HG03457 (cell line): ENCODE measurements around the gene PXDN.
"Not testable (repeated sequence)": the region's sequence is repeated elsewhere in the genome, so short reads cannot be mapped to it uniquely, and the experiment has no call there.

Experiments used
- ATAC-seq: cut with Tn5 transposase; IDR thresholded peaks from one replicate; pipeline ENCODE4 v1.9.1; 2021; ENCODE audit warnings: moderate number of reproducible peaks; ENCODE audit not compliant: unreplicated experiment

Gene PXDN

DNA sequence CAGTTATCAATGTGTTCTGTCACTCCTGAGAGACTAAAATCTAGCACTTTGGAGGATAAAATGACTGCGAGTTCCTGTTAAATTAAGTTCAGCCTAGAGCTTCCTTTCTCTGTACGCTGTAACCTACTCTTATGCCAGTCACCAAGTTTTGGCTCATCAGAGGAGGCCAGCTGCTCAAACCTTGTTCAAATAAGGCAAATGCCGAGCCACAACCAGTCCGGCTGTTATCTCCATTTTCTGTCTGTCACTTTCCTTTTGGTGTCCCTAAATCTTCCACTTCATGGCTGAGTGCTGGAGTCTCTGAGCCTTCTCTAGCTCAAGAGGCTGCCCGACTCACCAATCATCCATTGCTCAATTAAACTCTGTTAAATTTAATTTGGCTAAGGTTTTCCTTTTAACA lies 33.5 kb upstream of the PXDN start:
- no peak for ATAC-seq

DNA sequence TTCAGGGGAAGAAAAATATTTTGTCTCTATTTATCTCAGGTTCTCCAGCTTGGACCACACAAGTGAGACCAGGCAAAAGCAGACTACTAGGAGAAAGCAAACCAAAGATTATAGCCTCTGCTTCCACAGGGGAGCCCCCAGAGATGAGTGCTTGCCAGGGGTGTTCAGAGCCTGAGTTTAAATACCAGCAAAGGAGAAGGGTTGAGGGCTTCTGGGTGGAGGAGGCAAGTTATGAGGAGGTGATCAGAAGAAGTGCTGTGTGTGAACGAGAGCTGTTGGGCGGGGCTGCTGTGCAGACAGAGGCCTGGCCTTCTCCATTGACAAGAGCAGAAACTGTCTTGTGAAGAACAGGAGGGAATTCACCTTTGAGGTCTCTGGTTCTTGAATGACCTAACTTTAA lies 32.8 kb upstream of the PXDN start:
- ATAC-seq, result no peak

DNA sequence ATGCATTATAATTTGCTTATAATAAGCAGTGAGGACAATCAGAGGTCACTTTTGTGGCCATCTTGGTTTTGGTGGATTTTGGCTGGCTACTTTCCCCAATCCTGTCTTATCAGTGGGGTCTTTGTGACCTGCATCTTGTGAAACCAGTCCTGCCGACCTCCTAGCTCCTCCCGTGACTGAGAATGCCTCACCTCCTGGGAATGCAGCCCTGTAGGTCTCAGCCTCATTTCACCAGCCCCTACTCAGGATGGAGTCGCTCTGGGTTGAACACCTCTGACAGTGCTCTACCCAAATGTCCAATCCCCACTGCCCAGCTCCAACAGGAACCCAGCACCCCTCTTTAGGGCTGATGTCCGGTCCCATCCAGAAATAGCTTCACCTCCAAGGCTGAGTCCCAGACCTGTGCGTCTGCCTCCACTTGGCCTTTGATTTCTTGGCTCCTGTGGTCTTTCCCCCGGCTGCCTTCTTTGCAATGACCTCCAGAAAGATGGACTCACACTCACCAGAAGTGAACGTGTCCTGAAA lies 31.3 kb upstream of the PXDN start:
- ATAC-seq, result no peak

DNA sequence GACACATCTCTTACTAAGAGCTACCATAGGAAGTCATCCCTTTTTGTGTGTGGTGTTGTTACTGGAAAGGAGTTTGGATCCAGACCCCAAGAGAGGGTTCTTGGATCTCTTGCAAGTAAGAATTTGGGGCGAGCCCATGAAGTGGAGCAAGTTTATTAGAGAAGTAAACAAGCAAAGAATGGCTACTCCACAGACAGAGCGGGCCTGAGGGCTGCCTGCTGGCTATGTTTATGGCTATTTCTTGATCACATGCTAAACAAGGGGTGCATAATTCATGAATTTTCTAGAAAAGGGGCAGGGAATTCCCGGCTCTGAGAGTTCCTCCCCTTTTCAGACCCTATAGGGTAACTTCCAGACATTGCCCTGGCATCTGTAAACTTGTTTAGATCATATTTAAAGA lies 30.6 kb upstream of the PXDN start:
- ATAC-seq, result no peak

DNA sequence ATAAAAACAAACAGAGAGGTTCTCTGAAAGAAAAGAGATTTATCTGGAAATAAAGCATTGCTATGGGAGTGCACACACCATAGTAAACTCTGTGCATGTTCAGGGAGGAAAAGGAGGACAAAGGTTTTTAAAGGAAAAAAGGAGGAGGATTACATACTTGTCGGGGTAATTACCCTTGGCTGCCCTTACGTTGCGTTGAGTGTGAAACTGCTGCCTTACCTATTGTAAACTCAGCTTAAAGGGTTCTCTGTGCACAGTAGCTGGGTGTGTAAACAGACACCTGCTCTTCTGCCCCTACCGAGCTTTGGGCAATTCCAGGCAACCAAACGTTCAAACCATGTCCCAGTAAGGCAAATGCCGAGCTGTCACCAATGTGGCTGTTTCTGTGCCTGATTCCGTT lies 29.6 kb upstream of the PXDN start:
- no peak for ATAC-seq

DNA sequence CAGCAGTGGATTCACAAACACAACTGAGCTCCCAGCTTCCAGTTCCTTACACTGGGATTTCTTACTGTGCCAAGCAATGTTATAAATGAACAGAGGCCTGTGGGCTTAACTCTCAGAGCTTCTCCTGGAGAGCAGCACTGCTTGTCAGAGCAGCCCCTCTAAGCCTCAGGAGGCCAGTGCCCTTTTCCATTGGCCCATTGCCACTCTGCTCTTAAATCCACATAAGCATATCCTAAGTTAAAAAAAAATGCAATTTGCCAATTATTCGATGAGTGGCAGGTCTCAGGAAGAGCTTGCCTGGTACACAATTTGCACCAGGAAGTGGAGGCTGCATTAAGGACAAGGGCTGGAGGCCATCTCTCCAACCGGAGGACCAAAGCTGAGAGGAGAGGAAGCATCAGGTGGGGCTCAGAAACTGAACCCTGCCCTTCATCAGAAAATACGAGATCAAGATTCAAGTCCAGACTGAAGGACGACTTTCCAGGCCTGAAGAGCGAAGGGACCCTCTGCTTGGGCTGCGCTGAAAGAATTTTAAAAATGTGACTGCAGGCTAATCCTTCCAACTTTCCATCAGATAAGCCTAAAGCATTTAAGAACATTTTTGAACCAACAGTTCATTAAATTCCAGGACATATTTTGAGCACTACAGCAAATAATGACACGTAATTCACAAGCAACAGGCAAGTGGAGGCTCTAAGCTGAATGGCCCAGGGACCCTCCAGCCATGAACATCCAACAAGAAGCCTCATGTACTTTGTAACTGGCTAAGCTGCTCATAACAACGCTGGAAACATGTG lies 28.4 kb upstream of the PXDN start:
- no peak for ATAC-seq

DNA sequence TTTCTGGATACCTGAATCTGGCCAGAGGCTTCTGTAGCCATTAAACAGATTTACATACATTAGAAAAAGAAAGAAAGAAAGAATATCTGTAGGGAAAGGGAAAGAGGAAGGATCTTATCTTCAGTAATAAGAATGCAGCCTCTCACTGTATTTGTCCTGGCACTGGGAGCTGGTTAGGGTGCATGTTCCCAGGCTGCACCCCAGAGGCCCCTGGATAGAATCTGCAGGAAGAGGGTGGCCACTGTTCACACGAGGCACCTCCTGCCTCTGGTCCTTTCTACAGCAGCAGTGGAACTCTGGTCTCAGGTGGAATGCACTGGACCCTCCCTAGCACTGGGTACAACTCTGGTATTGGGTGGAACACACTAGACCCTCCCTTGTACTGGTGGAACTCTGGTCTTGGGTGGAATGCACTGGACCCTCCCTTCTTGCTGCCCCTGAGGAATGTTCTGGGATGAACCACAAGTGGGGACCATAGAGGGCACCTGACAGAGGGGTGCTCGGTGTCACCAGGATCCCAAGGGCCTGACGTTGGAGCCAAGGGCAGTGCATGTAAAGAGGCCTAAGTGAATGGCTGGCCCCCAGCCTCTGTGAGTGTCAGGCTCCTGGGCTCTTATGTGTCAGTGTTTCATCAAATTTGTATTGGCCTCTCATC lies 27.4 kb upstream of the PXDN start:
- ATAC-seq, result no peak

DNA sequence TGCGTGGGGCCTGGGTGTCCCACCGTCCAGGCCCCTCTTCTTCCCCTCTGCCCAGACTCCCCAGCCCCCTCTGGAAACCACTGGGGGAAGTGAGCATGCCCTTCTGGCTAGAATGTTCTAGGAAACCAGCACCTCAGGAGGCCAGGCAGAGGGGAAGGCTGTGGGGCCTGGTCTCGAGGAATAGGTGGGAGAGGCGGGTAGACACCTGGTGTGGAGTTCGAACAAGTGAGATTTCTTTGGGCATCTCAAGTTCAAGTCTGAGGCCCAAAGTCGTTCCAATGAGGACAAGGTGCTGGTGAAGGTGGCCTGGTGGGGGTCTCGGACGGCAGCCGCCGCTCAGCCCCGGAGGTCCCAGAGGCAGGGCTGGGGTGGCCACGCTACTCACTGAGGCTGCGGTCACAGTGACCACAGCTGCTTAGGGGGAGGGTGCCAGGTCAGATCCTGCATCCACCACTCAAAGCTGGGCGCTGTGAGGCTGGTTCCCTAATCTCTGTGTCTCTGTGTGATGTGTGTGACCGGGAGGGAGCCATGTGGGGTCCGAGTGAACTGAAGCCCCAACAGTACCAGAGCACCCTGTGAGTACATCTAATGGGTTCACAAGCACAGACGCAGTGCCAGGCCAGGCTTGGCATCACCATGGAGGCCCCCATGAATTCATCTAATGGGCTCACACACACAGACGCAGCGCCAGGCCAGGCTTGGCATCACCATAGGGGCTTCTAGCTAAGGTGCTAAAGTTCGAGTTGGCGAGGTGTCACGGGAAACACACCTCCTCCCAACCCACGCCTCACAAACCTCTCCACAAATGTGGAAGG lies 26.5 kb upstream of the PXDN start:
- no peak for ATAC-seq

DNA sequence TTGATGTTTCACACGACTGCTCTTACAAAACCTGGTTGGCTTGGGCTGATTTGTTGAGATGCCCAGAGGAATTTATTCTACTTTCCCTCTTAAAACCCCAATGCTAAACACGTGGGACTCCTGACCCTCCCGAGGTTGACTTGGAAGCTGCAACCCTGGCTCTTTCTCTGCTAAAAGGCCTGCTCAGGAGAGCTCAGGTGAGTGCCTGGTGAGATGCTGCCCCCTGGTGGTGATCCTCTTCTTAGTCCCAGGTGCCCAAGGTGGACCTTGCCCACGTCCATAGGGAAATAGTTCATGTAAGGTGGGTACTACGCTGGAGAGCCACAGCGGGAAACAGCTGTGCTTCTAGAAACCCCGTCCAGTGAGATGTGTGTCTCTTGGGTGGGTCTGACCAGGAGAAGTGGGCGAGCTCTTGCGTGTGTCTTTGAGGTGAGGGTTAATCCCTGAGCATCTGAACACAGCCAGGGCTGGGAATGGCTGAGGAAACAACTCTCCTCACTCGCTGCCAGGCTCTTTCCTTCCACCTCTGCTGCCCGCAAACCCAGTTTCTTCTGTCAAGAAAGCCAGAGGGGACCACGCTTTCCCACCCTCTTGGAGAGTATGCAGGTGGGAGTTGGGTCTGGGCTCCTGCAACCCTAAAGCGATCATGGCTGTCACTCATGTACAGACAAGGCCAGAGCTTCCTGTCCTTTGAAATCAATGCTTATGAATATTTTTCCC lies 25.5 kb upstream of the PXDN start:
- ATAC-seq, result no peak

DNA sequence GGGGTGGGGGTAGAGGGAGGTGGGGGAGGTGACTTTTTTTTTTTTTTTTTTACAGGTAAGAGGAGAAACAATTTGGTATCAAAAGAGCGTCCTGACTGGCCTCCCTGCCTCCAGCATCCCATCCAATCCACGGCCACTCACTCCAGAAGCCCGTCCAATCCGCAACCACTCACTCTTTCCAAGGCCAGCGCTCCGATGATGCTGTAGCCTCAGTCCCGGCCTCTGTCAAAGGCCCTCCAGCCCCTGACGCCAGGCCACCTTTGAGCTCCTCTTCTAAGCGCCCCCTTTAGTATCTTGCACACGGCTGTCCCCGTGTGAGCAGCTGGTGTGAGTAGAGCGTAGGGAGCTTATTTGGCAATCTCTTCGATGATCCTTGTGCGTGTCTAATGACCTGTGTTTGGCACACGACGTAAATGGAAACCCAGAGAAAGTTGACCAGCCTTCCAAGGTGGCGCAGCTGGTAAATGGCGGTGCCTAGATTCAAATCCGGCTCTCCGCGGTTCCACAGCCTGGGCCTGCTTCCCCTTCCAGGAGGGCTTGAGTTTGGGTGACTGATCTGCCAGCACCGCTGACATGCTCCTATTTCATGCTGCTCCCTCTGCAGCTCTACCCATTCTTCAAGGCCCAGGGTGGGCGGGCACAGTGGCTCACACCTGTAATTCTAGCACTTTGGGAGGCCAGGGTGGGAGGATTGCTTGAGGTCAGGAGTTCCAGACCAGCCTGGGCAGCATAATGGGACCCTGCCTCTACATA lies 23.8 kb upstream of the PXDN start:
- no peak for ATAC-seq

DNA sequence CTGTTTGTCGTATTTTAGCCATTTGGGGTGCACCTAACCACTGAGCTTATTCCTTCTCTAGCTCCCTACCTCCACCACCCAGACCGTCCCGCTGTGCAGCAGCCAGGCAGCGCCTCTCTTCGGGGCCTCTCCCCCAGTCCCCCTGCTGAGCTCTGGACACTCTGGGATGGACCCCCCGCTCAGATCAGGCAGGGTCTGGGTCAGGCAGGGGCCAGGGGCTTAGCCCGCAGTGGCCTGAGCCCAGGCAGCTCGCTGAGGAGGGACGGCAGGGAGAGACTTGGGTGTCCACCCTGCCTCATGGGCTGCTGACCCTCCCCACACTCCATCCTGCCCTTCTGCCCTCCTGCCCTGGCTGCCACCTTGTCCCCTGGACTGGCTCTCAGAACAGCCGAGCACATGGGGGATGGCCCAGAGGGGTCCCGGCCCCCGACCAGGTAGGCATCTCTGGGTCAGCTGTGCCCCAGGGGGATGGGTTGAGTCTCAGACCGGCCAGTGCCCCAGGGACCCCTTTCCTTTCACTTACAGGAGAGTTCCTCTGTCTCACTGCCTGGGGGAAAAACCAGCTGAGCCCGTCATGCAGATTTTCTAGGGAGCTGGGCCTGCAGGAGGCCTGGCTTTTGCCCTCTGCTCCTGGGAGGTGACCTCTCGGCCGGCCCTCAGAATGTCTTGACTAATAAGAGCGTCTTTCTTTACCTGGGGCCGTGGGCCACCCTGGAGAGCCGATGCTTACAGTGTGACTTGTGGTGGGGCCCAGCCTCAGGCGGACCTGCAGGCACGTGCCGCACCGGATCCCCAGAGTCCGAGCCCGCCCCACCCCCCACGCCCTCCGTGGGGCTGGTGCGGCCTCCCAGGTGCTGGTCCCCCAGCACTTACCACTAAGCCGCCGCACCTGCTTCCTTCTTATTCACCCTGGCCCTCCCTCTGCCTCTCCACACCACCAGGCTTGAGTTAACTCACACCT lies 22.8 kb upstream of the PXDN start:
- no peak for ATAC-seq

DNA sequence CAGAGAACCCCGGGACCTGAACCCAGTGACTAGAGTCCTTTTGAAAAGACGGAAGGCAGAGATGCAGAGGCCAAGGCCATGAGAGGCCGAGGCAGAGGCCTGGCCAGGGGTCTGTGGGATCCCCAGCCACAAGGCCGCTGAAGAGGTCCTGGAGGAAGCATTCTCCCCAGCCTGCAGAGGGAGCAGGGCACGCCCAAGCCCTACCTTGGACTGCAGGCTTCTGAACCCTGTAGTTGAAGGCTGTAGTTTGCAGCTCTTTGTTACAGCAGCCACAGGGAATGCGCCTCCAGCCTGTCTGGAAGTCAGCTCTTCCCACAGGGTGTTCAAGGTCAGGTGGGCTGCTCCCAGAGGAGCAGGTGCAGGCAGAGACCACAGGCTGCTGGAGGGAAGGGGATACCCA lies 22.1 kb upstream of the PXDN start:
- no peak for ATAC-seq

DNA sequence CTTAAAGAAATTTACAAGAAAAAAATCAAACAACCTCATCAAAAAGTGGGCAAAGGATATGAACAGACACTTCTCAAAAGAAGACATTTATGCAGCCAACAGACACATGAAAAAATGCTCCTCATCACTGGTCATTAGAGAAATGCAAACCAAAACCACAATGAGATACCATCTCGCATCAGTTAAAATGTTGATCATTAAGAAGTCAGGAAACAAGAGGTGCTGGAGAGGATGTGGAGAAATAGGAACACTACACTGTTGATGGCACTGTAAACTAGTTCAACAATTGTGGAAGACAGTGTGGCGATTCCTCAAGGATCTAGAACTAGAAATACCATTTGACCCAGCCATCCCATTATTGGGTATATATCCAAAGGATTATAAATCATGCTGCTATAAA lies 20.9 kb upstream of the PXDN start:
- ATAC-seq, result not testable (repeated sequence)

DNA sequence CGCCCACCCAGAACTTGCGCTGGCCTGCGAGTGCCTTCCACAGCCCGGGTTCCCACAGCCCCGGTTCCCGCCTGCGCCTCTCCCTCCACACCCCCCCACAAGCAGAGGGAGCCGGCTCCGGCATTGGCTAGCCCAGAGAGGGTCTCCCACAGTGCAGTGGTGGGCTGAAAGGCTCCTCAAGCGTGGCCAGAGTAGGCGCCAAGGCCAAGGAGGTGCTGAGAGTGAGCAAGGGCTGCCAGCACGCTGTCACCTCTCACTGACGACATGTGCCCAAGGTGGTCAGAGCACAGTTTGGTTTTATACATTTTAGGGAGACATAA lies 15.3 kb upstream of the PXDN start:
- ATAC-seq, result no peak

DNA sequence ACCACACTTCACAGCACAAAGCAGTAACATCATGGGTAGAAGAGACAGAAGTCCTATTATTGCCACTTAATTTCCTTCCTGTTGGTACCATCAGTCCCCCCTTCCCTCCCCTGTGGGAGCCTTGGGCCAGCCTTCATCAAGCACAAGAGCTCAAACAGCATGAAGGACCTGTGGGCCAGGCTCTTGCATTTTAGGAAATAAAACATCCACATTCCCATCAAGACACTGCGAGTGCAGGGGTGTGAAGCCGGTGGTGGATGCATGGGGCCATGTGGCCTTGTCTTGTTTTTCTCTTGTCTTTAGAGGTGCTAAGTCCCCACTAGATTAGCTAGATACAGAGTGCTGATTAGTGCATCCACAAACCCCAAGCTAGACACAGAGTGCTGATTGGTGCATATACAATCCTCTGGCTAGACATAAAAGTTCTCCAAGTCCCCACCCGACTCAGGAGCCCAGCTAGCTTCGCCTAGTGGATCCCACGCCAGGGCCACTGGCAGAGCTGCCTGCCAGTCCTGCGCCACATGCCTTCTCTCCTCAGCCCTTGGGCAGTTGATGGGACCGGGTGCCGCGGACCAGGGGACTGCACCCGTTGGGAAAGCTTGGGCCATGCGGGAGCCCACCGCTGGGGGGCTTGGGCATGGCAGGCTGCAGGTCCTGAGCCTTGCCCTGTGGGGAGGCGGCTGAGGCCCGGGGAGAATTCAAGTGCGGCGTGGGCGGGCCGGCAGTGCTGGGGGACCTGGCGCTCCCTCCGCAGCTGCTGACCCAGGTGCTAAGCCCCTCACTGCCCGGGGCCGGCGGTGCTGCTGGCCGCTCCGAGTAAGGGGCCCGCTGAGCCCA lies 14.7 kb upstream of the PXDN start:
- ATAC-seq, result no peak

DNA sequence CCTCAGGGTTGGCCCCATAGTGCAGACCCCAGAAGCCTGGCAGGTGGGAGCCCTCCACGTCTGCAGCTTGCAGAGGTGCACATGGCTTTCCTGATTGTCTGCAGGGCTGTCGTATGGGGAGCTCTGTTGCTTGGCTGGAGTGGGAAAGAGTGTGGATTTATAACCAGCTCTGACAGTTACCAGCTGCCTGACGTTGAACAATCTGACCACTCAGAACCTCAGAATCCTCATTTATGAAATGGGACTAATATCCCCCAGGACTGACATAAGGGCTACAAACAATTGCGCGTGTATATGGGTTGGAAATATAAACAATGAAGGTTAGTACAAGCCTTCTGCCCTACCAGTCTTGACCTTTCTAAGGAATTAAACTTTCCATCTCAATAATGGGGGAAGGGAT lies 13.9 kb upstream of the PXDN start:
- ATAC-seq, result no peak

DNA sequence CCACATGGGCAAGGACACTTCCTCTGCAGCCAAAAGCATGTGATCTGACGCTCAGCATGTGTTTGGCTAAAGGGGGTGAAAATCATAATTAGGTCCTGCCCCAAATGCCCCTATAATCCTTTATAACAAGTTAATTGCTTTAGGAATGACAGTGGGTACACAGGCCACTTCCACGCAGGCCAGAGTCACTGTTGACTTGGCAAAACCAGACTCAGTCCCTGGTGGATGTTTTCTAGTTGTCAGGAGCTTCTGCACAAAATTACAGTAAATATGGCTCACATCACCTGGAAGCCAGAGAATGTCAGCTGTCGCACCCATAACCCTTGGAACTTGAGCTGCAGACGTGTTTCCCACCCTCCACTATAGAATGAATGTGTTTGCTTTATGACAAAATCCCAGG lies 13.3 kb upstream of the PXDN start:
- ATAC-seq, result no peak

DNA sequence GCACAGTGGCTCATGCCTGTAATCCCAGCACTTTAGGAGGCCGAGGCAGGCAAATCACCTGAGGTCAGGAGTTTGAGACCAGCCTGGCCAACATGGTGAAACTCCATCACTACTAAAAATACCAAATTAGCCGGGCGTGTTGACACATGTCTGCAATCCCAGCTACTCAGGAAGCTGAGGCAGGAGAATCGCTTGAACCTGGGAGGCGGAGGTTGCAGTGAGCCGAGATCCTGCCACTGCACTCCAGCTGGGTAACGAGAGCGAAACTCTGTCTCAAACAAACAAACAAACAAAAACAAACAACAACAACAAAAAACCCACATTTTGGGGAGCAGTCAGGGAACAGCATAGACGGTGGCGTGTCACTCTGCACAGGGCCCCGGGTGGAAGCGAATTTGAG lies 12.8 kb upstream of the PXDN start:
- not testable (repeated sequence) for ATAC-seq
